ENCODE measurements around the gene GLP2R.
"Not testable (repeated sequence)": the region's sequence is repeated elsewhere in the genome, so short reads cannot be mapped to it uniquely, and the experiment has no call there.

The GLP2R gene, protein sequence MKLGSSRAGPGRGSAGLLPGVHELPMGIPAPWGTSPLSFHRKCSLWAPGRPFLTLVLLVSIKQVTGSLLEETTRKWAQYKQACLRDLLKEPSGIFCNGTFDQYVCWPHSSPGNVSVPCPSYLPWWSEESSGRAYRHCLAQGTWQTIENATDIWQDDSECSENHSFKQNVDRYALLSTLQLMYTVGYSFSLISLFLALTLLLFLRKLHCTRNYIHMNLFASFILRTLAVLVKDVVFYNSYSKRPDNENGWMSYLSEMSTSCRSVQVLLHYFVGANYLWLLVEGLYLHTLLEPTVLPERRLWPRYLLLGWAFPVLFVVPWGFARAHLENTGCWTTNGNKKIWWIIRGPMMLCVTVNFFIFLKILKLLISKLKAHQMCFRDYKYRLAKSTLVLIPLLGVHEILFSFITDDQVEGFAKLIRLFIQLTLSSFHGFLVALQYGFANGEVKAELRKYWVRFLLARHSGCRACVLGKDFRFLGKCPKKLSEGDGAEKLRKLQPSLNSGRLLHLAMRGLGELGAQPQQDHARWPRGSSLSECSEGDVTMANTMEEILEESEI

DNA sequence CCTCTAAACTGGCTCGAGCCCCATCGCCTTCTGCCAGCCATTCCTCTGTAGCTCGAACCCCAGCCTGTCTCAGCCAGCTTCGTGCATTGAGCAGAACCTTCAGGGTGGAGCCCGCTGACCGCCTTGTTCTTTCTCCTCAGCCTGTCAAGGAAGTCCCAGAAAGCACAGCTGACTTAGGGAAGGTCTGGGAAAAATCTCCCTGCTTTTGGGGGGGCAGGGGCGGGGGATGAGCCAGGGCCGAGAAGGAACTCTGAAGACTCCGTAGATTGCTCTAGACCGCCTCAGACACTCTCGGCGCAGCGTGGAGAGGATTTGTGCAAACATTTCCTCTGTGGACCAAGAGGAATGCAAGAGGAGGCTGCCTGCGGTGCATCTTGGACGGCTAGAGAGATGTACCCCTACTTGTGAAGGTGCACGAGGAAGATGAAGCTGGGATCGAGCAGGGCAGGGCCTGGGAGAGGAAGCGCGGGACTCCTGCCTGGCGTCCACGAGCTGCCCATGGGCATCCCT, at the start of gene GLP2R:
GLP2R (plus strand) TSS at position 284 of the 510 bp plus-strand sequence; CDS start at position 424, 140 bp downstream.
- ChIA-PET POLR2A (no interaction called here), CTCF (no interaction called here)
- TF ChIP-seq, protein P1, sequence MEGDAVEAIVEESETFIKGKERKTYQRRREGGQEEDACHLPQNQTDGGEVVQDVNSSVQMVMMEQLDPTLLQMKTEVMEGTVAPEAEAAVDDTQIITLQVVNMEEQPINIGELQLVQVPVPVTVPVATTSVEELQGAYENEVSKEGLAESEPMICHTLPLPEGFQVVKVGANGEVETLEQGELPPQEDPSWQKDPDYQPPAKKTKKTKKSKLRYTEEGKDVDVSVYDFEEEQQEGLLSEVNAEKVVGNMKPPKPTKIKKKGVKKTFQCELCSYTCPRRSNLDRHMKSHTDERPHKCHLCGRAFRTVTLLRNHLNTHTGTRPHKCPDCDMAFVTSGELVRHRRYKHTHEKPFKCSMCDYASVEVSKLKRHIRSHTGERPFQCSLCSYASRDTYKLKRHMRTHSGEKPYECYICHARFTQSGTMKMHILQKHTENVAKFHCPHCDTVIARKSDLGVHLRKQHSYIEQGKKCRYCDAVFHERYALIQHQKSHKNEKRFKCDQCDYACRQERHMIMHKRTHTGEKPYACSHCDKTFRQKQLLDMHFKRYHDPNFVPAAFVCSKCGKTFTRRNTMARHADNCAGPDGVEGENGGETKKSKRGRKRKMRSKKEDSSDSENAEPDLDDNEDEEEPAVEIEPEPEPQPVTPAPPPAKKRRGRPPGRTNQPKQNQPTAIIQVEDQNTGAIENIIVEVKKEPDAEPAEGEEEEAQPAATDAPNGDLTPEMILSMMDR (IDR thresholded peaks at IDR 0.05; ENCODE audit: insufficient read depth, low read length, missing control alignments): no peak
- no peak for DNase-seq (ENCODE audit: low read depth, low spot score)
- no peak within 1 kb of the TSS for H3K4me3 ChIP-seq (ENCODE audit: low read depth, low read length)

DNA sequence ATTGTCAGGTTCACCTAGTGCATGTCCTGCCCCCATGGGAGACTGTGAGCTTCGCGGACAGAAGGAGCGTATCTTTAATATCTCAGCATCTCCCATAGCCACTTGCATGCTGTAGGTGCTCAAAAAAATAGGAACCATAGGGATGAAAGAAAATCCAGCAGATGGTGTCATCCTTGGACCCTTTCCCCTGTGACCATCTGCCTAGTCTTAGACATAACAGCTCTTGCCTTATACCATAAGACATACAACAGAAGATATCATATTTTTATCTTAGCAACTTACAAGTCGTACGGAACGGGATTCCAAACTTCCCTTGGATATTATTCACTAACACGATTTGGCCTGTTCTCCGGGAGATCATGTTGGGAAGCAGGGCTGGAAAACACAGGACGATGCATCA, 48.8 kb upstream of the GLP2R start:
- ChIA-PET CTCF (no interaction called here), POLR2A (no interaction called here)
- TF ChIP-seq, protein P1 (IDR thresholded peaks at IDR 0.05; ENCODE audit: insufficient read depth, low read length, missing control alignments): no peak
- H3K4me3 ChIP-seq (ENCODE audit: low read depth, low read length): no peak overlapping the region
- DNase-seq (ENCODE audit: low read depth, low spot score): no peak

DNA sequence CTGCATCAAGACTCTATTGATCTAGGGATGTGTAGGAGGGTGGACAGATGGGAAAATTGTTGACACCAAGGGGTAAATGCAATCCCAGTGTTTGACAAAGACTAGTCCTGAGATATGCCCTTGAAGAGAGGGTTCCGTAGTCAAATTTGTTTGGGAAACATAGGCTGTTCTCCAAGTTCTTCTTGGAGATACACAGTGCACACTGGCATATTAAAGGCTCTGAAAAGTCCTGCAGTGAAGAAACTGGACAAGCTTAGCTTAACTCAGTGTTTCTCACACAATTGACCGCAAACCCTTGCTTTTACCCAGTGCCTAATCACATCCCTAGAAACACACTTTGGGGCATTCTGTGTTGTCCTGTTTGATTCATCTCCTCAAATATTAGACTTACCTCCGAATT, 45.2 kb upstream of the GLP2R start:
- POLR2A ChIA-PET: no interaction called here
- no peak overlapping the region for H3K4me3 ChIP-seq (ENCODE audit: low read depth, low read length)
- CTCF ChIA-PET: no interaction called here
- DNase-seq (ENCODE audit: low read depth, low spot score): no peak
- TF ChIP-seq, protein P1 (IDR thresholded peaks at IDR 0.05; ENCODE audit: insufficient read depth, low read length, missing control alignments): no peak

DNA sequence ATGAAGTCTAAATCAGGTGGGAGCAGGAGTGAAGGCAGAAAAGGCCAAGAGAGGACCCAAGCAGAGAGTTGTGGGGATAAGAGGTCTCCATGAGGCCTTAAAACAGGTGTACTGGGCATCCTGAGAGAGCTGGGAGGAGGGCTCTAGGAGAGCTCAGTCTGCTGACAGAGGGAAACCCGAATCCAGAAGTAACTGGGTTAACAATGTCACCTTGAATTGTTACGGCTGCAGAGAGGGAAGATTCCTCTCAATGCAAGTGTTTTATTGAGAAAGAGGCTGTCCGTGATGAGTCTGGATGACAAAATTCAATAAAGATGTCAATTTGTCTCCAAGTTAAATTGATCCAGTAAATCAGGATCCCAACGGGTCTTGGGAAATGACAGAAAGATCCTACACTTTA, 42.7 kb upstream of the GLP2R start:
- no peak for DNase-seq (ENCODE audit: low read depth, low spot score)
- POLR2A ChIA-PET: no interaction called here
- TF ChIP-seq, protein P1 (IDR thresholded peaks at IDR 0.05; ENCODE audit: insufficient read depth, low read length, missing control alignments): no peak
- no peak overlapping the region for H3K4me3 ChIP-seq (ENCODE audit: low read depth, low read length)
- CTCF ChIA-PET: no interaction called here

DNA sequence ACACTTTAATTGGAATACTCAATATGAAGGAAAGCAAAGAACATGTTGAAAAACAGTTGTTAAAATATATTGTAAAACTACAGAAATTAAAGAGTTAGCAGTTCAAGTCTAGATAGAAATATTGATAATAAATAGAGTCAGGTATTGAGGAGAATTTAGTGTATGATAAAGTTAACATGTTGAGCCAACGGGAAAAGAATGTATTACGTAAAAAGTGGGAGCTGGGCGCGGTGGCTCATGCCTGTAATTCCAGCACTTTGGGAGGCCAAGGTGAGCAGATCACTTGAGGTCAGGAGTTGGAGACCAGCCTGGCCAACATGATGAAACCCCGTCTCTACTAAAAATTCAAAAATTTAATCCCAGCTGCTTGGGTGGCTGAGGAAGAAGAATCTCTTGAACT, 42.3 kb upstream of the GLP2R start:
- H3K4me3 ChIP-seq (ENCODE audit: low read depth, low read length); POLR2A ChIA-PET; DNase-seq (ENCODE audit: low read depth, low spot score); CTCF ChIA-PET: not testable (repeated sequence)

DNA sequence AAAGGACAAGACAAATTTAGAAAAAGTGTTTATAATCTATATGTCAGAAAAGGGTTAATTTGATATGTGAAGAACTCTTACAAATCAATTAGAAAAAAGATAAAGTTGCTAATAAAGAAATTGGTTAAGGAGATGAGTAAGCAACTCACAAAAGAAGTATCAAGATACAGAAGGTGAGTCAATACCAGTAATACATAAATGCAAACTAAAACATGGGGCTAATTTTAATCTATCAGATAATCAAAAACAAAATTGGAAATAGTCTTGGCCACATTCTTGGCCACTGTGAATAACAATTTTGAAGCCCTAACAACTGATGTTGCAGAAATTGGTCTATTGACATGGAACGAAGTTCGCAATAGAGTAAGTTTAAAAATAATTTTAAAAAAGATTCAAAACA, 41.2 kb upstream of the GLP2R start:
- CTCF ChIA-PET: no interaction called here
- POLR2A ChIA-PET: no interaction called here
- TF ChIP-seq, protein P1 (IDR thresholded peaks at IDR 0.05; ENCODE audit: insufficient read depth, low read length, missing control alignments): no peak
- H3K4me3 ChIP-seq (ENCODE audit: low read depth, low read length): no peak overlapping the region
- no peak for DNase-seq (ENCODE audit: low read depth, low spot score)

All from AG04449 (cell line).